ENCODE data around the gene HOXC9.

HOXC9 gene

GRCh38 chr12:53992377-53992889, 7.5 kb upstream of the HOXC9 start:
- no peak for TF ChIP-seq CTCF (IDR thresholded peaks at IDR 0.05; ENCODE audit: low read depth, low read length)
- no peak for DNase-seq (ENCODE audit: extremely low read depth, low read depth)

GRCh38 chr12:53993162-53994008, 6.6 kb upstream of the HOXC9 start:
- no peak for DNase-seq (ENCODE audit: extremely low read depth, low read depth)
- TF ChIP-seq CTCF (IDR thresholded peaks at IDR 0.05; ENCODE audit: low read depth, low read length): no peak

GRCh38 chr12:53994009-53994263, 6.0 kb upstream of the HOXC9 start:
- no peak for DNase-seq (ENCODE audit: extremely low read depth, low read depth)
- no peak for TF ChIP-seq CTCF (IDR thresholded peaks at IDR 0.05; ENCODE audit: low read depth, low read length)

- DNase-seq (ENCODE audit: extremely low read depth, low read depth): no peak
- no peak for TF ChIP-seq CTCF (IDR thresholded peaks at IDR 0.05; ENCODE audit: low read depth, low read length)
Measured at GRCh38 chr12:53994264-53995001, 5.5 kb upstream of the HOXC9 start.

GRCh38 chr12:53995002-53995377, 5.0 kb upstream of the HOXC9 start:
- no peak for DNase-seq (ENCODE audit: extremely low read depth, low read depth)
- TF ChIP-seq CTCF (IDR thresholded peaks at IDR 0.05; ENCODE audit: low read depth, low read length): no peak

GRCh38 chr12:53995378-53996239, 4.4 kb upstream of the HOXC9 start:
- TF ChIP-seq CTCF (IDR thresholded peaks at IDR 0.05; ENCODE audit: low read depth, low read length): no peak
- no peak for DNase-seq (ENCODE audit: extremely low read depth, low read depth)
